RPMI7951 (cell line): ENCODE measurements around the gene OPA3. TPM values are rescaled to one million over a fixed set of nuclear protein-coding genes. Genes with fewer than 3 reads are reported as not detected.

ENCODE experiments used
- DNase-seq: peaks from one replicate; pipeline ENCODE4 v3.0.0-alpha.2; 2012; ENCODE audit warnings: low read depth
- total RNA-seq: library from RNA; depleted of rRNA; stranded (reverse); fragments of >200 nt; shearing (Covaris generic); gene quantifications from 2 replicates; pipeline ENCODE4 v1.2.3, GENCODE V29; 2014

OPA3 gene
- total RNA-seq, 1 experiment from 2014 or later = 5.2 TPM

- no peak for DNase-seq
Measured at GRCh38 chr19:45598267-45599001, 13.8 kb upstream of the OPA3 start.

- no peak for DNase-seq
Measured at GRCh38 chr19:45597425-45598111, 13.0 kb upstream of the OPA3 start.

GRCh38 chr19:45595814-45596213 lies 11.2 kb upstream of the OPA3 start:
- DNase-seq = no peak

- DNase-seq = no peak
Measured at GRCh38 chr19:45593520-45593919, 8.9 kb upstream of the OPA3 start.

- DNase-seq = no peak
Measured at GRCh38 chr19:45592366-45592765, 7.8 kb upstream of the OPA3 start.

GRCh38 chr19:45591638-45592005 lies 7.0 kb upstream of the OPA3 start:
- no peak for DNase-seq

GRCh38 chr19:45591004-45591637 lies 6.5 kb upstream of the OPA3 start:
- DNase-seq = peak; percentile 31

GRCh38 chr19:45590300-45591003 lies 5.8 kb upstream of the OPA3 start:
- no peak for DNase-seq

GRCh38 chr19:45589768-45590167 lies 5.2 kb upstream of the OPA3 start:
- DNase-seq = no peak

GRCh38 chr19:45587873-45588272 lies 3.3 kb upstream of the OPA3 start:
- no peak for DNase-seq

GRCh38 chr19:45585158-45585577 lies 566 bp upstream of the OPA3 start:
- no peak for DNase-seq

- peak; percentile 39 for DNase-seq
Measured at GRCh38 chr19:45581576-45581975, 3.0 kb downstream of the OPA3 start.

- DNase-seq = peak; percentile 50
Measured at GRCh38 chr19:45578861-45579260, 5.7 kb downstream of the OPA3 start.

- DNase-seq = peak; percentile 90
Measured at GRCh38 chr19:45577111-45577905, 7.3 kb downstream of the OPA3 start.

- no peak for DNase-seq
Measured at GRCh38 chr19:45576682-45577081, 7.9 kb downstream of the OPA3 start.

GRCh38 chr19:45575216-45575615 lies 9.4 kb downstream of the OPA3 start:
- no peak for DNase-seq

- DNase-seq = no peak
Measured at GRCh38 chr19:45574526-45574925, 10.1 kb downstream of the OPA3 start.

GRCh38 chr19:45571457-45572220 lies 13.0 kb downstream of the OPA3 start:
- no peak for DNase-seq

GRCh38 chr19:45569619-45570421 lies 14.8 kb downstream of the OPA3 start:
- DNase-seq = peak; percentile 29

- DNase-seq = peak; percentile 73
Measured at GRCh38 chr19:45568732-45569131, 15.9 kb downstream of the OPA3 start.
